Thyroid gland (tissue), 4 donors: Measurements from ENCODE around the gene NFE2L3. TPM values are rescaled to one million over a fixed set of nuclear protein-coding genes. Genes with fewer than 3 reads are reported as not detected.

Source experiments
- DNase-seq, 2 donors: peaks; one replicate each; pipeline ENCODE4 v3.0.0-alpha.2; 2019
- H3K27ac ChIP-seq, 3 donors: fragments of 200-600 bp; sonication (generic); 1 replicate in 2 of 3; 2 replicates in 1 of 3; pipeline ENCODE4 v1.5.1; 2016 to 2019; ENCODE audit warnings: mild to moderate bottlenecking in 1 of 3, moderate library complexity in 1 of 3
- H3K27me3 ChIP-seq: fragments of 200-600 bp; sonication (generic); one replicate; pipeline ENCODE4 v1.5.1; 2019
- H3K36me3 ChIP-seq, 2 donors: fragments of 200-600 bp; sonication (generic); one replicate each; pipeline ENCODE4 v1.5.1; 2016 to 2019
- H3K4me1 ChIP-seq, 2 donors: fragments of 200-600 bp; sonication (generic); one replicate each; pipeline ENCODE4 v1.5.1; 2017 to 2019
- H3K4me3 ChIP-seq, 3 donors: fragments of 200-600 bp; sonication (generic); replicated peaks in 1 of 3; 1 replicate in 2 of 3; 2 replicates in 1 of 3; pipeline ENCODE4 v1.5.1; 2016; ENCODE audit warnings: mild to moderate bottlenecking in 1 of 3
- H3K9me3 ChIP-seq: fragments of 200-600 bp; sonication (generic); one replicate; pipeline ENCODE4 v1.5.1; 2017
- POLR2A ChIP-seq, 2 donors: fragments of 450-650 bp; IDR thresholded peaks; one replicate each; pipeline ENCODE4 v1.6.1; 2017; ENCODE audit warnings: antibody characterized with exemption in 2 of 2, mild to moderate bottlenecking in 2 of 2, moderate library complexity in 1 of 2
- WGBS, 2 donors: methylation state at CpG; one replicate each; pipeline ENCODE4 v1.1.5; 2017; 5-methylcytosine and 5-hydroxymethylcytosine counted together
- intact Hi-C: fragments of 100-400 bp; cut with DNase I; formaldehyde crosslinking; loops from one replicate; pipeline ENCODE4 v1.15.1; 2023
- total RNA-seq, 4 donors: library from RNA; depleted of rRNA; stranded (reverse); fragments of >200 nt; gene quantifications; one replicate each; pipeline ENCODE4 v1.2.3, GENCODE V29; 2016
- TF ChIP-seq, protein P1 (sequence below), 6 experiments: fragments of 200-600 bp in 3 of 6; fragments of 450-650 bp in 3 of 6; sonication (generic) in 3 of 6; IDR thresholded peaks; one replicate each; pipeline ENCODE4 v1.5.1; 2016 to 2019; ENCODE audit warnings: antibody characterized with exemption in 6 of 6, mild to moderate bottlenecking in 2 of 6, inconsistent platforms in 1 of 6, moderate library complexity in 1 of 6

The NFE2L3 gene
- total RNA-seq, 4 donors from 2014 or later: 0.33 to 1.4 (median 0.98) TPM

- no peaks in the 10 kb centered on the region for H3K27me3 ChIP-seq
- no peak overlapping the region for H3K27ac ChIP-seq
- no peaks in the 10 kb centered on the region for H3K36me3 ChIP-seq
- no peaks in the 10 kb centered on the region for H3K9me3 ChIP-seq
- no peak for TF ChIP-seq POLR2A (IDR thresholded peaks at IDR 0.05)
- TF ChIP-seq, protein P1, sequence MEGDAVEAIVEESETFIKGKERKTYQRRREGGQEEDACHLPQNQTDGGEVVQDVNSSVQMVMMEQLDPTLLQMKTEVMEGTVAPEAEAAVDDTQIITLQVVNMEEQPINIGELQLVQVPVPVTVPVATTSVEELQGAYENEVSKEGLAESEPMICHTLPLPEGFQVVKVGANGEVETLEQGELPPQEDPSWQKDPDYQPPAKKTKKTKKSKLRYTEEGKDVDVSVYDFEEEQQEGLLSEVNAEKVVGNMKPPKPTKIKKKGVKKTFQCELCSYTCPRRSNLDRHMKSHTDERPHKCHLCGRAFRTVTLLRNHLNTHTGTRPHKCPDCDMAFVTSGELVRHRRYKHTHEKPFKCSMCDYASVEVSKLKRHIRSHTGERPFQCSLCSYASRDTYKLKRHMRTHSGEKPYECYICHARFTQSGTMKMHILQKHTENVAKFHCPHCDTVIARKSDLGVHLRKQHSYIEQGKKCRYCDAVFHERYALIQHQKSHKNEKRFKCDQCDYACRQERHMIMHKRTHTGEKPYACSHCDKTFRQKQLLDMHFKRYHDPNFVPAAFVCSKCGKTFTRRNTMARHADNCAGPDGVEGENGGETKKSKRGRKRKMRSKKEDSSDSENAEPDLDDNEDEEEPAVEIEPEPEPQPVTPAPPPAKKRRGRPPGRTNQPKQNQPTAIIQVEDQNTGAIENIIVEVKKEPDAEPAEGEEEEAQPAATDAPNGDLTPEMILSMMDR (IDR thresholded peaks at IDR 0.05): no peak
- peaks cover 0 to 18% of the 10 kb centered on the region in 2 donors for H3K4me1 ChIP-seq
- 55 to 56% methylated on average over 18 of the region's 18 CpGs for WGBS, 2 donors
- no peak for DNase-seq
- H3K4me3 ChIP-seq: peak overlapping the region in 1 of 3 donors; percentile 40
- intact Hi-C loops: no loop called here
These were observed 1.3 kb downstream of the NFE2L3 start for GRCh38 chr7:26153241-26153822.

DNA sequence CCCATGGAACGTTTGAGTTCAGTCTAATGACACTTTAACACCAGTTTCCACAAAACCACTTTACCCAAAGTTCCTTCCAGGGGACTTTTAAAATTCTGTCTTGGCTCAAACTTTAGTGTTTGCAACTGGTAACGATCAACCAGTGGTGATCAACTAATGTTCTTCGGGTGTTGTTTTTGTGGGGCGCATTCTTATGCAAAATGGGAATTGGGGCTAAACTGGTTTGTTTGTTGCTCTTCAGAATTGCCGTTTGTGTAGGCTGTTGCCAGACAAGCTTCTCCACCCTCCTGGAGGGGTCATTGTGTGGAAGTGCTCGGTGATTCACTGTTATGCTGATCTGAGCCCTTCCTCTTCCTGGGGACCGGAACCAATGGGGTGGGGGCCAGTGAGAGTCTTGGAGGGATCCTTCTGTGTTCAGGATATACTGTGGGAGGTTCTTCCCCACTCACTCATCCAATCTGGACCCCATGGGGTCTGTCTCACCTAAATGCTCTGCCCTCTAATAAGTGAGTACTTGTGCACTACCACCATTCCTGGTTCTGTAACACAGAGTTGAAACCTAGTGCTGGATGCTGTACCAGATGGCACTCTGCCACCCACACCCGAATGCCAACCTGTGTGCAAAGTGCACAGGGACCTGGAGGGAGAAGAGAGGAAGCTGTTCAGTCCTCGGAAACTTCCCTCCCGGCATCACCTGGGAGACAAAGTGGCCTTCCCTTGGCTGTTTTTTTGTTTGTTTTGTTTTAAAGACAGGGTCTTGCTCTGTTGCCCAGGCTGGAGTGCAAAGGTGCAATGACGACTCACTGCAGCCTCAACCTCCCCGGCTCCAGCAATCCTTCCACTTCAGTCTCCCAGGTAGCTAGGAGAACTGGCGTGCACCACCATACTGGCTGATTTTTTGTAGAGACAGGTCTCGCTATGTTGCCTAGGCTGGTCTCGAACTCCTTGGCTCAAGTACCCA is 2.1 kb downstream of the NFE2L3 start:
- H3K27ac ChIP-seq: no peak overlapping the region
- no peak for DNase-seq
- no peaks in the 10 kb centered on the region for H3K36me3 ChIP-seq
- no peaks in the 10 kb centered on the region for H3K27me3 ChIP-seq
- TF ChIP-seq, protein P1 (IDR thresholded peaks at IDR 0.05): no peak
- no peak for TF ChIP-seq POLR2A (IDR thresholded peaks at IDR 0.05)
- WGBS, 2 donors: 70 to 74% methylated on average over 13 to 15 of the region's 15 CpGs
- no peak overlapping the region for H3K4me3 ChIP-seq
- peaks cover 0 to 18% of the 10 kb centered on the region in 2 donors for H3K4me1 ChIP-seq
- intact Hi-C loops: no loop called here
- H3K9me3 ChIP-seq: no peaks in the 10 kb centered on the region

- Histone ChIP-seq H3K27ac (no peak overlapping the region), H3K27me3 (no peaks in the 10 kb centered on the region), H3K4me1 (peaks cover 0 to 18% of the 10 kb centered on the region in 2 donors), H3K9me3 (no peaks in the 10 kb centered on the region), H3K4me3 (no peak overlapping the region), H3K36me3 (no peaks in the 10 kb centered on the region)
- intact Hi-C loops: no loop called here
- TF ChIP-seq POLR2A (IDR thresholded peaks at IDR 0.05): no peak
- TF ChIP-seq, protein P1 (IDR thresholded peaks at IDR 0.05): no peak
- DNase-seq: no peak
- WGBS, 2 donors: 47 to 60% methylated on average over 7 to 8 of the region's 8 CpGs
These were observed 3.8 kb downstream of the NFE2L3 start for GRCh38 chr7:26155531-26156375.

- H3K27ac ChIP-seq: no peak overlapping the region
These were observed 4.7 kb downstream of the NFE2L3 start for GRCh38 chr7:26156451-26157420.

More at GRCh38 chr7:26156451-26157420, 4.7 kb downstream of the NFE2L3 start:
- no peaks in the 10 kb centered on the region for H3K27me3 ChIP-seq
- TF ChIP-seq, protein P1 (IDR thresholded peaks at IDR 0.05): no peak
- no peak for TF ChIP-seq POLR2A (IDR thresholded peaks at IDR 0.05)
- intact Hi-C loops: no loop called here
- H3K4me3 ChIP-seq: no peak overlapping the region
- WGBS, 2 donors: 75 to 78% methylated on average over 20 of the region's 20 CpGs
- H3K4me1 ChIP-seq: peaks cover 0 to 16% of the 10 kb centered on the region in 2 donors
- DNase-seq: no peak
- H3K9me3 ChIP-seq: no peaks in the 10 kb centered on the region
- H3K36me3 ChIP-seq: no peaks in the 10 kb centered on the region
